D721Med (cell line): ENCODE measurements around the gene CACNA2D1.
A peak's percentile ranks its signal among the peaks of the same experiment; 100 is the strongest.

Source experiments
- DNase-seq: peaks from one replicate; pipeline ENCODE4 v3.0.0; 2011; ENCODE audit warnings: low spot score; ENCODE audit not compliant: insufficient read length
- FAIRE-seq: peaks from 2 replicates; lab custom pipeline; 2011; peaks lifted over from hg19 to GRCh38; lab: Jason Lieb, UNC
- CTCF ChIP-seq: IDR thresholded peaks from 2 replicates; pipeline ENCODE4 v1.5.1; 2012; ENCODE audit warnings: mild to moderate bottlenecking, control low read depth; ENCODE audit not compliant: insufficient read depth; ENCODE audit errors: missing control alignments

CACNA2D1 gene

GRCh38 chr7:82364671-82365070 lies 78.9 kb downstream of the CACNA2D1 start:
- no peak for TF ChIP-seq CTCF
- FAIRE-seq (no peak), DNase-seq (no peak)

GRCh38 chr7:82364048-82364447 lies 79.5 kb downstream of the CACNA2D1 start:
- DNase-seq (no peak), FAIRE-seq (no peak)
- TF ChIP-seq CTCF = no peak

- DNase-seq = no peak
- TF ChIP-seq CTCF = no peak
- FAIRE-seq = peak; percentile 73
These were observed 81.4 kb downstream of the CACNA2D1 start for GRCh38 chr7:82362129-82362706.

- no peak for TF ChIP-seq CTCF
- DNase-seq (no peak), FAIRE-seq (peak; percentile 77)
These were observed 82.8 kb downstream of the CACNA2D1 start for GRCh38 chr7:82360591-82361368.

- DNase-seq (no peak), FAIRE-seq (peak; percentile 69)
- TF ChIP-seq CTCF = peak; percentile 17
These were observed 84.2 kb downstream of the CACNA2D1 start for GRCh38 chr7:82359426-82359825.

- DNase-seq (no peak), FAIRE-seq (peak; percentile 38)
- no peak for TF ChIP-seq CTCF
These were observed 84.7 kb downstream of the CACNA2D1 start for GRCh38 chr7:82358923-82359322.
